ENCODE measurements around the gene RCAN1.

The RCAN1 gene

GRCh38 chr21:34639882-34640788, 25.2 kb upstream of the RCAN1 start:
- no peaks in the 10 kb centered on the region for H3K4me1 ChIP-seq (ENCODE audit: control insufficient read depth, insufficient read depth, low read length)
- H3K9ac ChIP-seq (ENCODE audit: low read length): no peak overlapping the region
- no peaks in the 10 kb centered on the region for H3K27me3 ChIP-seq (ENCODE audit: control insufficient read depth, insufficient read depth, low read length)
- H3K9me3 ChIP-seq (ENCODE audit: control insufficient read depth, low read length): no peaks in the 10 kb centered on the region
- no peaks in the 10 kb centered on the region for H3K36me3 ChIP-seq (ENCODE audit: control insufficient read depth, insufficient read depth, low read length)
- no peak overlapping the region for H3K4me3 ChIP-seq (ENCODE audit: low read length)

GRCh38 chr21:34639250-34639649, 24.3 kb upstream of the RCAN1 start:
- no peaks in the 10 kb centered on the region for H3K27me3 ChIP-seq (ENCODE audit: control insufficient read depth, insufficient read depth, low read length)
- no peaks in the 10 kb centered on the region for H3K36me3 ChIP-seq (ENCODE audit: control insufficient read depth, insufficient read depth, low read length)
- no peaks in the 10 kb centered on the region for H3K9me3 ChIP-seq (ENCODE audit: control insufficient read depth, low read length)
- H3K9ac ChIP-seq (ENCODE audit: low read length): no peak overlapping the region
- no peaks in the 10 kb centered on the region for H3K4me1 ChIP-seq (ENCODE audit: control insufficient read depth, insufficient read depth, low read length)
- H3K4me3 ChIP-seq (ENCODE audit: low read length): no peak overlapping the region

- Histone ChIP-seq H3K4me3 (ENCODE audit: low read length) (no peak overlapping the region), H3K36me3 (ENCODE audit: control insufficient read depth, insufficient read depth, low read length) (no peaks in the 10 kb centered on the region), H3K9ac (ENCODE audit: low read length) (no peak overlapping the region), H3K4me1 (ENCODE audit: control insufficient read depth, insufficient read depth, low read length) (no peaks in the 10 kb centered on the region), H3K9me3 (ENCODE audit: control insufficient read depth, low read length) (no peaks in the 10 kb centered on the region), H3K27me3 (ENCODE audit: control insufficient read depth, insufficient read depth, low read length) (no peaks in the 10 kb centered on the region)
These were observed 22.0 kb upstream of the RCAN1 start for GRCh38 chr21:34636961-34637360.

- Histone ChIP-seq H3K9me3 (ENCODE audit: control insufficient read depth, low read length) (no peaks in the 10 kb centered on the region), H3K4me1 (ENCODE audit: control insufficient read depth, insufficient read depth, low read length) (no peaks in the 10 kb centered on the region), H3K4me3 (ENCODE audit: low read length) (no peak overlapping the region)
These were observed 20.4 kb upstream of the RCAN1 start for GRCh38 chr21:34635307-34635706.

GRCh38 chr21:34632498-34632897, 17.6 kb upstream of the RCAN1 start:
- Histone ChIP-seq H3K9me3 (ENCODE audit: control insufficient read depth, low read length) (no peaks in the 10 kb centered on the region), H3K27me3 (ENCODE audit: control insufficient read depth, insufficient read depth, low read length) (no peaks in the 10 kb centered on the region), H3K36me3 (ENCODE audit: control insufficient read depth, insufficient read depth, low read length) (no peaks in the 10 kb centered on the region), H3K4me1 (ENCODE audit: control insufficient read depth, insufficient read depth, low read length) (no peaks in the 10 kb centered on the region), H3K4me3 (ENCODE audit: low read length) (no peak overlapping the region), H3K9ac (ENCODE audit: low read length) (no peak overlapping the region)

More at GRCh38 chr21:34635307-34635706, 20.4 kb upstream of the RCAN1 start:
- no peaks in the 10 kb centered on the region for H3K27me3 ChIP-seq (ENCODE audit: control insufficient read depth, insufficient read depth, low read length)
- no peaks in the 10 kb centered on the region for H3K36me3 ChIP-seq (ENCODE audit: control insufficient read depth, insufficient read depth, low read length)
- no peak overlapping the region for H3K9ac ChIP-seq (ENCODE audit: low read length)

GRCh38 chr21:34630536-34631143, 15.7 kb upstream of the RCAN1 start:
- Histone ChIP-seq H3K4me1 (ENCODE audit: control insufficient read depth, insufficient read depth, low read length) (no peaks in the 10 kb centered on the region), H3K4me3 (ENCODE audit: low read length) (no peak overlapping the region), H3K27me3 (ENCODE audit: control insufficient read depth, insufficient read depth, low read length) (no peaks in the 10 kb centered on the region), H3K9ac (ENCODE audit: low read length) (no peak overlapping the region), H3K36me3 (ENCODE audit: control insufficient read depth, insufficient read depth, low read length) (no peaks in the 10 kb centered on the region), H3K9me3 (ENCODE audit: control insufficient read depth, low read length) (no peaks in the 10 kb centered on the region)

- no peak overlapping the region for H3K9ac ChIP-seq (ENCODE audit: low read length)
- H3K27me3 ChIP-seq (ENCODE audit: control insufficient read depth, insufficient read depth, low read length): peaks cover 5% of the 10 kb centered on the region
- H3K4me1 ChIP-seq (ENCODE audit: control insufficient read depth, insufficient read depth, low read length): no peaks in the 10 kb centered on the region
- no peaks in the 10 kb centered on the region for H3K36me3 ChIP-seq (ENCODE audit: control insufficient read depth, insufficient read depth, low read length)
- H3K4me3 ChIP-seq (ENCODE audit: low read length): no peak overlapping the region
- no peaks in the 10 kb centered on the region for H3K9me3 ChIP-seq (ENCODE audit: control insufficient read depth, low read length)
These were observed 11.2 kb upstream of the RCAN1 start for GRCh38 chr21:34626131-34626530.

- Histone ChIP-seq H3K4me3 (ENCODE audit: low read length) (no peak overlapping the region), H3K9me3 (ENCODE audit: control insufficient read depth, low read length) (no peaks in the 10 kb centered on the region), H3K27me3 (ENCODE audit: control insufficient read depth, insufficient read depth, low read length) (peaks cover 5% of the 10 kb centered on the region), H3K4me1 (ENCODE audit: control insufficient read depth, insufficient read depth, low read length) (no peaks in the 10 kb centered on the region), H3K36me3 (ENCODE audit: control insufficient read depth, insufficient read depth, low read length) (no peaks in the 10 kb centered on the region), H3K9ac (ENCODE audit: low read length) (no peak overlapping the region)
These were observed 10.2 kb upstream of the RCAN1 start for GRCh38 chr21:34625030-34625593.

GRCh38 chr21:34623516-34623915, 8.6 kb upstream of the RCAN1 start:
- Histone ChIP-seq H3K27me3 (ENCODE audit: control insufficient read depth, insufficient read depth, low read length) (peaks cover 5% of the 10 kb centered on the region), H3K4me3 (ENCODE audit: low read length) (no peak overlapping the region), H3K9me3 (ENCODE audit: control insufficient read depth, low read length) (no peaks in the 10 kb centered on the region), H3K4me1 (ENCODE audit: control insufficient read depth, insufficient read depth, low read length) (no peaks in the 10 kb centered on the region), H3K9ac (ENCODE audit: low read length) (no peak overlapping the region), H3K36me3 (ENCODE audit: control insufficient read depth, insufficient read depth, low read length) (no peaks in the 10 kb centered on the region)

- Histone ChIP-seq H3K9me3 (ENCODE audit: control insufficient read depth, low read length) (no peaks in the 10 kb centered on the region), H3K27me3 (ENCODE audit: control insufficient read depth, insufficient read depth, low read length) (peaks cover 5% of the 10 kb centered on the region), H3K9ac (ENCODE audit: low read length) (no peak overlapping the region), H3K36me3 (ENCODE audit: control insufficient read depth, insufficient read depth, low read length) (no peaks in the 10 kb centered on the region), H3K4me1 (ENCODE audit: control insufficient read depth, insufficient read depth, low read length) (no peaks in the 10 kb centered on the region), H3K4me3 (ENCODE audit: low read length) (no peak overlapping the region)
These were observed 6.8 kb upstream of the RCAN1 start for GRCh38 chr21:34621434-34622350.

- Histone ChIP-seq H3K9ac (ENCODE audit: low read length) (no peak overlapping the region), H3K4me3 (ENCODE audit: low read length) (no peak overlapping the region)
These were observed 5.1 kb upstream of the RCAN1 start for GRCh38 chr21:34619841-34620665.

More at GRCh38 chr21:34619841-34620665, 5.1 kb upstream of the RCAN1 start:
- H3K27me3 ChIP-seq (ENCODE audit: control insufficient read depth, insufficient read depth, low read length): peaks cover 5% of the 10 kb centered on the region
- no peaks in the 10 kb centered on the region for H3K4me1 ChIP-seq (ENCODE audit: control insufficient read depth, insufficient read depth, low read length)
- no peaks in the 10 kb centered on the region for H3K9me3 ChIP-seq (ENCODE audit: control insufficient read depth, low read length)
- no peaks in the 10 kb centered on the region for H3K36me3 ChIP-seq (ENCODE audit: control insufficient read depth, insufficient read depth, low read length)
